ENCODE results near the gene ACAA2. TPM values are rescaled to one million over a fixed set of nuclear protein-coding genes. Genes with fewer than 3 reads are reported as not detected.

The ACAA2 gene
- total RNA-seq, 2 donors from 2014 or later, result 19.9 to 37.0 TPM

- no peak overlapping the region for H3K27ac ChIP-seq
- H3K36me3 ChIP-seq, result no peaks in the 10 kb centered on the region
- 65% methylated on average over 6 of the region's 6 CpGs for whole genome bisulfite sequencing
- intact Hi-C loops (cut with DNase I), result no loop called here
- no peaks in the 10 kb centered on the region for H3K9me3 ChIP-seq
- no peaks in the 10 kb centered on the region for H3K27me3 ChIP-seq (replicated peaks; ENCODE audit: insufficient read depth)
- H3K4me1 ChIP-seq (replicated peaks), result no peaks in the 10 kb centered on the region
- TF ChIP-seq POLR2AphosphoS5 (IDR thresholded peaks at IDR 0.05), result no peak
- no peak for TF ChIP-seq CTCF (IDR thresholded peaks at IDR 0.05)
- no peak for TF ChIP-seq POLR2A (IDR thresholded peaks at IDR 0.05)
- no peak overlapping the region for H3K4me3 ChIP-seq
- DNase-seq (ENCODE audit: low spot score), result no peak
Observed at GRCh38 chr18:49845629-49846360, 32.5 kb upstream of the ACAA2 start.

- Histone ChIP-seq H3K27ac (no peak overlapping the region), H3K4me1 (replicated peaks) (no peaks in the 10 kb centered on the region), H3K27me3 (replicated peaks; ENCODE audit: insufficient read depth) (no peaks in the 10 kb centered on the region), H3K36me3 (no peaks in the 10 kb centered on the region), H3K4me3 (no peak overlapping the region), H3K9me3 (no peaks in the 10 kb centered on the region)
- WGBS, result 94% methylated on average over 1 of the region's 1 CpG
- TF ChIP-seq POLR2A (IDR thresholded peaks at IDR 0.05) (no peak), CTCF (IDR thresholded peaks at IDR 0.05) (no peak), POLR2AphosphoS5 (IDR thresholded peaks at IDR 0.05) (no peak)
- intact Hi-C loops (cut with DNase I), result no loop called here
- DNase-seq (ENCODE audit: low spot score), result no peak
Observed at GRCh38 chr18:49844903-49845302, 31.6 kb upstream of the ACAA2 start.

- H3K36me3 ChIP-seq, result no peaks in the 10 kb centered on the region
- TF ChIP-seq POLR2A (IDR thresholded peaks at IDR 0.05), result no peak
- no peak for TF ChIP-seq CTCF (IDR thresholded peaks at IDR 0.05)
- no peak for TF ChIP-seq POLR2AphosphoS5 (IDR thresholded peaks at IDR 0.05)
- 79% methylated on average over 5 of the region's 6 CpGs for whole genome bisulfite sequencing
- H3K27me3 ChIP-seq (replicated peaks; ENCODE audit: insufficient read depth), result no peaks in the 10 kb centered on the region
- no peak for DNase-seq (ENCODE audit: low spot score)
- H3K9me3 ChIP-seq, result no peaks in the 10 kb centered on the region
- no peaks in the 10 kb centered on the region for H3K4me1 ChIP-seq (replicated peaks)
- H3K27ac ChIP-seq, result no peak overlapping the region
- intact Hi-C loops (cut with DNase I), result no loop called here
- H3K4me3 ChIP-seq, result no peak overlapping the region
Observed at GRCh38 chr18:49843778-49844625, 30.7 kb upstream of the ACAA2 start.

GRCh38 chr18:49843131-49843530 lies 29.8 kb upstream of the ACAA2 start:
- DNase-seq (ENCODE audit: low spot score), result no peak
- no peaks in the 10 kb centered on the region for H3K27me3 ChIP-seq (replicated peaks; ENCODE audit: insufficient read depth)
- no peaks in the 10 kb centered on the region for H3K4me1 ChIP-seq (replicated peaks)
- no peaks in the 10 kb centered on the region for H3K9me3 ChIP-seq
- H3K4me3 ChIP-seq, result no peak overlapping the region
- 92% methylated on average over 10 of the region's 10 CpGs for WGBS
- no peak for TF ChIP-seq POLR2AphosphoS5 (IDR thresholded peaks at IDR 0.05)
- no peak for TF ChIP-seq POLR2A (IDR thresholded peaks at IDR 0.05)
- no peak for TF ChIP-seq CTCF (IDR thresholded peaks at IDR 0.05)
- H3K27ac ChIP-seq, result no peak overlapping the region
- H3K36me3 ChIP-seq, result no peaks in the 10 kb centered on the region
- intact Hi-C loops (cut with DNase I), result no loop called here

All from prostate gland (tissue), 2 donors.